ENCODE data around the gene KDM4D.
"Not testable (repeated sequence)": the region's sequence is repeated elsewhere in the genome, so short reads cannot be mapped to it uniquely, and the experiment has no call there.

The KDM4D gene

DNA sequence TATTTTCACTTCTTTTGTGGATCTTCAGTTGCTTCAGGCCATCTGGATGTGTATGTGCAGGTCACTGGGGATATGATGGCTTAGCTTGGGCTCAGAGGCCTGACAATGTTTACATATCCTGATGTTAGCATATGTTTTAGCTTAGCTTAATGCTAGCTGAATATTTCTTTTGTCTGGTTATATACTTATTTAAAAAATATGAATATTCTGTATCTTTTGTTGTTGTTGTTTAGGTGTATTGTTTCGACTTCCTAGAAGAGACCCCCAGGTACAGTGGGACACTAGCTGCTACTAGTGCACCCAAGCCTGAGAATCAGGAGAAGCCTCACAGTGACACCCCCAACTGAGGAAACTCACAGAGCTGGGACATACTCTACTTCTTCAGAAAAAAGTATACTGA, 51.4 kb downstream of the KDM4D start, which contains the start of gene KDM4E:
KDM4E (plus strand) TSS at position 301 of the 400 bp plus-strand sequence. CDS start 300 bp downstream, outside the sequence.
- no peak for DNase-seq (ENCODE audit: low spot score)
- no peak within 1 kb of the TSS for H4K91ac ChIP-seq (ENCODE audit: low read depth, low read length, poor library complexity)

DNA sequence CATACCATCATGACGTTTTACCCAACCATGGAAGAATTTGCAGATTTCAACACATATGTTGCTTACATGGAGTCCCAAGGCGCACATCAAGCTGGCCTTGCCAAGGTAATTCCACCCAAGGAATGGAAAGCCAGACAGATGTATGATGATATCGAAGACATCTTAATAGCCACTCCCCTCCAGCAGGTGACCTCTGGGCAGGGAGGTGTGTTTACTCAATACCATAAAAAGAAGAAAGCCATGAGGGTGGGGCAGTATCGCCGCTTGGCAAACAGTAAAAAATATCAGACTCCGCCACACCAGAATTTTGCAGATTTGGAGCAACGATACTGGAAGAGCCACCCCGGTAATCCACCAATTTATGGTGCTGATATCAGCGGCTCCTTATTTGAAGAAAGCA, 52.1 kb downstream of the KDM4D start:
- not testable (repeated sequence) for H2AFZ ChIP-seq (ENCODE audit: low read length); H3K4me3 ChIP-seq (ENCODE audit: low read length in 2 of 2); H3K23ac ChIP-seq (ENCODE audit: low read depth, low read length, poor library complexity); H3K18ac ChIP-seq (ENCODE audit: low read length); H2BK5ac ChIP-seq (ENCODE audit: low read length); H3K4me1 ChIP-seq (ENCODE audit: control insufficient read depth in 2 of 2, insufficient read depth in 1 of 2, low read depth in 1 of 2, low read length in 2 of 2); H4K91ac ChIP-seq (ENCODE audit: low read depth, low read length, poor library complexity); H3K27me3 ChIP-seq (ENCODE audit: control insufficient read depth in 3 of 3, insufficient read depth in 3 of 3, low read depth in 1 of 3, low read length in 3 of 3); H2BK120ac ChIP-seq (ENCODE audit: low read depth, low read length); H3K9ac ChIP-seq (ENCODE audit: low read depth, low read length, poor library complexity); H4K8ac ChIP-seq (ENCODE audit: low read depth, low read length); H3K9me3 ChIP-seq (replicated peaks in 1 of 2; ENCODE audit: control insufficient read depth in 2 of 2, insufficient read depth in 1 of 2, low read depth in 1 of 2, low read length in 2 of 2); DNase-seq (ENCODE audit: low spot score); H3K36me3 ChIP-seq (replicated peaks in 1 of 2; ENCODE audit: control insufficient read depth in 2 of 2, insufficient read depth in 2 of 2, low read length in 2 of 2); H3K79me1 ChIP-seq (ENCODE audit: low read depth, low read length); H2AK5ac ChIP-seq (ENCODE audit: low read depth, low read length); H3K14ac ChIP-seq (ENCODE audit: low read length); H3K27ac ChIP-seq (replicated peaks; ENCODE audit: low read length); H3K4ac ChIP-seq (ENCODE audit: low read length); H2BK15ac ChIP-seq (ENCODE audit: low read length); H2BK12ac ChIP-seq (ENCODE audit: low read length); H3K4me2 ChIP-seq (ENCODE audit: insufficient read depth, low read length, poor library complexity, severe bottlenecking)
- no CpG with 5 or more reads among the region's 9 CpGs for WGBS, 2 donors (ENCODE audit: extremely low coverage in 2 of 2, insufficient read length in 2 of 2, insufficient replicate concordance in 1 of 2)

More for the DNA sequence above, 51.4 kb downstream of the KDM4D start, which contains the start of gene KDM4E:
- H2AK5ac ChIP-seq (ENCODE audit: low read depth, low read length): no peak within 1 kb of the TSS
- H2BK15ac ChIP-seq (ENCODE audit: low read length): no peak within 1 kb of the TSS
- no peak within 1 kb of the TSS for H2BK5ac ChIP-seq (ENCODE audit: low read length)
- no peak within 1 kb of the TSS for H2BK120ac ChIP-seq (ENCODE audit: low read depth, low read length)
- H3K4me3 ChIP-seq (ENCODE audit: low read length in 2 of 2): no peak within 1 kb of the TSS
- H3K27me3 ChIP-seq (ENCODE audit: control insufficient read depth in 3 of 3, insufficient read depth in 3 of 3, low read depth in 1 of 3, low read length in 3 of 3): peaks cover 0 to 2% (median 0%) of the 10 kb centered on the region in 3 experiments
- H3K23ac ChIP-seq (ENCODE audit: low read depth, low read length, poor library complexity): no peak within 1 kb of the TSS
- H3K36me3 ChIP-seq (replicated peaks in 1 of 2; ENCODE audit: control insufficient read depth in 2 of 2, insufficient read depth in 2 of 2, low read length in 2 of 2): no peaks in the 10 kb centered on the region
- H3K9ac ChIP-seq (ENCODE audit: low read depth, low read length, poor library complexity): no peak within 1 kb of the TSS
- H3K27ac ChIP-seq (replicated peaks; ENCODE audit: low read length): no peak within 1 kb of the TSS
- no peaks in the 10 kb centered on the region for H3K79me1 ChIP-seq (ENCODE audit: low read depth, low read length)
- H3K4me2 ChIP-seq (ENCODE audit: insufficient read depth, low read length, poor library complexity, severe bottlenecking): no peak within 1 kb of the TSS
- no peak within 1 kb of the TSS for H3K14ac ChIP-seq (ENCODE audit: low read length)
- no peak within 1 kb of the TSS for H3K18ac ChIP-seq (ENCODE audit: low read length)
- no CpG with 5 or more reads among the region's 1 CpG for WGBS, 2 donors (ENCODE audit: extremely low coverage in 2 of 2, insufficient read length in 2 of 2, insufficient replicate concordance in 1 of 2)
- no peaks in the 10 kb centered on the region for H3K4me1 ChIP-seq (ENCODE audit: control insufficient read depth in 2 of 2, insufficient read depth in 1 of 2, low read depth in 1 of 2, low read length in 2 of 2)
- H2AFZ ChIP-seq (ENCODE audit: low read length): no peak within 1 kb of the TSS
- no peaks in the 10 kb centered on the region for H3K9me3 ChIP-seq (replicated peaks in 1 of 2; ENCODE audit: control insufficient read depth in 2 of 2, insufficient read depth in 1 of 2, low read depth in 1 of 2, low read length in 2 of 2)
- H4K8ac ChIP-seq (ENCODE audit: low read depth, low read length): no peak within 1 kb of the TSS
- no peak within 1 kb of the TSS for H3K4ac ChIP-seq (ENCODE audit: low read length)
- no peak within 1 kb of the TSS for H2BK12ac ChIP-seq (ENCODE audit: low read length)

DNA sequence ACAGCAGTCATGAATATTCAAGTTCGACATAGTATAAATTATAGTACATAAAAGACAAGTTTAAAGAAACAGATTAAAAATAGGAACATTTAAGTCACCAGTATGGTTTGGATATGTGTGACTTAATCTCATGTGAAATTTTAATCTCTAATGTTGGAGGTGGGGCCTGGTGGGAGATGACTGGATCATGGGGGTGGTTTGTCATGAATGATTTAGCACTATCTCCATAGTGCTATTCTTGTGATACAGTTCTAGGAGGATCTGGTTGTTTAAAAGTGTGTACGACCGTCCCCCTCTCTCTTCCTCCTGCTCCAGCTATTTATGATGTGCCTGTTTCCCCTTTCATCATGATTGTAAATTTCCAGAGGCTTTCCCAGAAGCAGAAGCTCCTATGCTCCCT, 54.8 kb downstream of the KDM4D start:
- Histone ChIP-seq H2BK120ac (ENCODE audit: low read depth, low read length) (no peak overlapping the region), H4K91ac (ENCODE audit: low read depth, low read length, poor library complexity) (no peak overlapping the region), H3K9ac (ENCODE audit: low read depth, low read length, poor library complexity) (no peak overlapping the region), H3K27ac (replicated peaks; ENCODE audit: low read length) (no peak overlapping the region), H2AFZ (ENCODE audit: low read length) (no peak overlapping the region), H3K18ac (ENCODE audit: low read length) (no peak overlapping the region), H2AK5ac (ENCODE audit: low read depth, low read length) (no peak overlapping the region), H3K36me3 (replicated peaks in 1 of 2; ENCODE audit: control insufficient read depth in 2 of 2, insufficient read depth in 2 of 2, low read length in 2 of 2) (peaks cover 0 to 1% of the 10 kb centered on the region in 2 donors), H3K23ac (ENCODE audit: low read depth, low read length, poor library complexity) (no peak overlapping the region), H3K9me3 (replicated peaks in 1 of 2; ENCODE audit: control insufficient read depth in 2 of 2, insufficient read depth in 1 of 2, low read depth in 1 of 2, low read length in 2 of 2) (peaks cover 0 to 5% of the 10 kb centered on the region in 2 donors), H3K27me3 (ENCODE audit: control insufficient read depth in 3 of 3, insufficient read depth in 3 of 3, low read depth in 1 of 3, low read length in 3 of 3) (peaks cover 0 to 2% (median 0%) of the 10 kb centered on the region in 3 experiments), H3K4me1 (ENCODE audit: control insufficient read depth in 2 of 2, insufficient read depth in 1 of 2, low read depth in 1 of 2, low read length in 2 of 2) (no peaks in the 10 kb centered on the region), H3K4me3 (ENCODE audit: low read length in 2 of 2) (no peak overlapping the region), H3K4ac (ENCODE audit: low read length) (no peak overlapping the region), H2BK12ac (ENCODE audit: low read length) (no peak overlapping the region), H3K4me2 (ENCODE audit: insufficient read depth, low read length, poor library complexity, severe bottlenecking) (no peak overlapping the region), H3K14ac (ENCODE audit: low read length) (no peak overlapping the region), H3K79me1 (ENCODE audit: low read depth, low read length) (no peaks in the 10 kb centered on the region), H2BK5ac (ENCODE audit: low read length) (no peak overlapping the region), H2BK15ac (ENCODE audit: low read length) (no peak overlapping the region), H4K8ac (ENCODE audit: low read depth, low read length) (no peak overlapping the region)
- DNase-seq (ENCODE audit: low spot score): no peak
- no CpG with 5 or more reads among the region's 3 CpGs for WGBS, 2 donors (ENCODE audit: extremely low coverage in 2 of 2, insufficient read length in 2 of 2, insufficient replicate concordance in 1 of 2)

DNA sequence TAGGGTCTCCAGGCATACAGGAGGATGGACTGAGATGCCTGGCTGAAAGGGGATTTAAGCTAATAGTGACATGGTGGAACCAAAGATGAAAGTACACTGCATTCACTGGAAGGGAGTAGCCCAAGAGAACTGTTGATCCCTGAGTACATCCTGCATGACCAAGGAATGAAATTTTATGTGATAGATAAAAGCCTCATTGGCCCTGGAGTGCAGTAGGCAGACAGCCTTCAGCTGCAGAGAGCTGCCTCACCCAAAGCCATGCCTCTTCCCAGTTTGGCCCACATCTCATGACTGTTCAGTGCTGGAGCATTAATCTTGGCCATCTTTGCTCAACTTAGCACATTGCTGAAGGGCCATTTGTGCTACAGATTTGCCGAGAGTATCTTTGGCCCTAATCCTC, 59.5 kb downstream of the KDM4D start:
- Histone ChIP-seq H3K27ac (replicated peaks; ENCODE audit: low read length) (no peak overlapping the region), H3K18ac (ENCODE audit: low read length) (no peak overlapping the region), H2BK12ac (ENCODE audit: low read length) (no peak overlapping the region), H3K23ac (ENCODE audit: low read depth, low read length, poor library complexity) (no peak overlapping the region), H2BK15ac (ENCODE audit: low read length) (no peak overlapping the region), H3K9me3 (replicated peaks in 1 of 2; ENCODE audit: control insufficient read depth in 2 of 2, insufficient read depth in 1 of 2, low read depth in 1 of 2, low read length in 2 of 2) (peaks cover 0 to 5% of the 10 kb centered on the region in 2 donors), H3K79me1 (ENCODE audit: low read depth, low read length) (peaks cover 2% of the 10 kb centered on the region), H4K91ac (ENCODE audit: low read depth, low read length, poor library complexity) (no peak overlapping the region), H3K27me3 (ENCODE audit: control insufficient read depth in 3 of 3, insufficient read depth in 3 of 3, low read depth in 1 of 3, low read length in 3 of 3) (peaks cover 0 to 4% (median 0%) of the 10 kb centered on the region in 3 experiments), H3K4me3 (ENCODE audit: low read length in 2 of 2) (no peak overlapping the region), H2AK5ac (ENCODE audit: low read depth, low read length) (no peak overlapping the region), H3K4ac (ENCODE audit: low read length) (no peak overlapping the region), H2AFZ (ENCODE audit: low read length) (no peak overlapping the region), H3K14ac (ENCODE audit: low read length) (no peak overlapping the region), H3K4me2 (ENCODE audit: insufficient read depth, low read length, poor library complexity, severe bottlenecking) (no peak overlapping the region), H4K8ac (ENCODE audit: low read depth, low read length) (no peak overlapping the region), H3K9ac (ENCODE audit: low read depth, low read length, poor library complexity) (no peak overlapping the region), H3K36me3 (replicated peaks in 1 of 2; ENCODE audit: control insufficient read depth in 2 of 2, insufficient read depth in 2 of 2, low read length in 2 of 2) (peaks cover 0 to 1% of the 10 kb centered on the region in 2 donors), H2BK5ac (ENCODE audit: low read length) (no peak overlapping the region), H2BK120ac (ENCODE audit: low read depth, low read length) (no peak overlapping the region), H3K4me1 (ENCODE audit: control insufficient read depth in 2 of 2, insufficient read depth in 1 of 2, low read depth in 1 of 2, low read length in 2 of 2) (no peaks in the 10 kb centered on the region)
- DNase-seq (ENCODE audit: low spot score): no peak
- no CpG with 5 or more reads among the region's 1 CpG for WGBS, 2 donors (ENCODE audit: extremely low coverage in 2 of 2, insufficient read length in 2 of 2, insufficient replicate concordance in 1 of 2)
